ENCODE results near the gene ERMAP. TPM values are rescaled to one million over a fixed set of nuclear protein-coding genes. Genes with fewer than 3 reads are reported as not detected.

The ERMAP gene
- total RNA-seq, 4 donors from 2014 or later, result 6.1 to 11.7 (median 8.7) TPM

GRCh38 chr1:42846257-42847110 lies 29.6 kb downstream of the ERMAP start, which contains the start of gene ZNF691:
TSS of gene ZNF691 (plus strand) at chr1:42846613. CDS start at chr1:42849659, 3,046 bp downstream.
- H3K27me3 ChIP-seq, result no peaks in the 10 kb centered on the region
- peaks cover 0 to 6% (median 0%) of the 10 kb centered on the region in 3 donors for H3K9me3 ChIP-seq
- H3K27ac ChIP-seq, result peak within 1 kb of the TSS; percentile 87 to 90 (median 88)
- peak within 1 kb of the TSS; percentile 77 to 96 (median 86) for H3K4me3 ChIP-seq
- WGBS, 2 donors, result 1 to 2% methylated on average over 30 to 38 of the region's 50 CpGs
- peaks cover 2 to 48% (median 7%) of the 10 kb centered on the region in 3 donors for H3K36me3 ChIP-seq
- DNase-seq, result peak; percentile 82
- peaks cover 6 to 24% (median 12%) of the 10 kb centered on the region in 3 donors for H3K4me1 ChIP-seq
- intact Hi-C loops (cut with DNase I), result no loop called here
- TF ChIP-seq POLR2A (IDR thresholded peaks at IDR 0.05), result peak in 2 of 4 donors; percentile 55 to 71
- peak in 4 of 6 experiments; percentile 33 to 54 (median 34) for TF ChIP-seq CTCF (IDR thresholded peaks at IDR 0.05)

GRCh38 chr1:42847111-42847595 lies 30.2 kb downstream of the ERMAP start:
- Histone ChIP-seq H3K27ac (peak overlapping the region in 3 of 4 donors; percentile 87 to 90 (median 89)), H3K4me1 (peaks cover 6 to 24% (median 12%) of the 10 kb centered on the region in 3 donors), H3K4me3 (peak overlapping the region; percentile 77 to 96 (median 86)), H3K36me3 (peaks cover 4 to 48% (median 8%) of the 10 kb centered on the region in 3 donors), H3K9me3 (peaks cover 0 to 8% (median 0%) of the 10 kb centered on the region in 3 donors), H3K27me3 (no peaks in the 10 kb centered on the region)
- TF ChIP-seq CTCF (IDR thresholded peaks at IDR 0.05) (no peak), POLR2A (IDR thresholded peaks at IDR 0.05) (no peak)
- no peak for DNase-seq
- 7 to 8% methylated on average over 6 of the region's 6 CpGs for WGBS, 2 donors
- intact Hi-C loops (cut with DNase I), result no loop called here

GRCh38 chr1:42847721-42848460 lies 31.0 kb downstream of the ERMAP start:
- Histone ChIP-seq H3K4me1 (peaks cover 6 to 24% (median 12%) of the 10 kb centered on the region in 3 donors), H3K27ac (no peak overlapping the region), H3K36me3 (peaks cover 4 to 44% (median 8%) of the 10 kb centered on the region in 3 donors), H3K27me3 (no peaks in the 10 kb centered on the region), H3K9me3 (peaks cover 0 to 8% (median 0%) of the 10 kb centered on the region in 3 donors), H3K4me3 (peak overlapping the region in 1 of 4 donors; percentile 96)
- TF ChIP-seq POLR2A (IDR thresholded peaks at IDR 0.05) (no peak), CTCF (IDR thresholded peaks at IDR 0.05) (no peak)
- intact Hi-C loops (cut with DNase I), result no loop called here
- no peak for DNase-seq
- 60% methylated on average over 5 to 6 of the region's 6 CpGs for WGBS, 2 donors

GRCh38 chr1:42848823-42849537 lies 32.1 kb downstream of the ERMAP start:
- Histone ChIP-seq H3K27ac (no peak overlapping the region), H3K27me3 (no peaks in the 10 kb centered on the region), H3K9me3 (peaks cover 0 to 8% (median 0%) of the 10 kb centered on the region in 3 donors), H3K36me3 (peaks cover 4 to 38% (median 8%) of the 10 kb centered on the region in 3 donors), H3K4me1 (peaks cover 6 to 24% (median 12%) of the 10 kb centered on the region in 3 donors), H3K4me3 (no peak overlapping the region)
- no peak for DNase-seq
- no peak for TF ChIP-seq POLR2A (IDR thresholded peaks at IDR 0.05)
- no peak for TF ChIP-seq CTCF (IDR thresholded peaks at IDR 0.05)
- intact Hi-C loops (cut with DNase I), result no loop called here
- 95 to 96% methylated on average over 2 of the region's 2 CpGs for WGBS, 2 donors

Data from esophagus squamous epithelium (tissue), 5 donors.